ENCODE results near the gene UROC1. TPM values are rescaled to one million over a fixed set of nuclear protein-coding genes. Genes with fewer than 3 reads are reported as not detected.

The UROC1 gene
- total and polyA plus RNA-seq, 2 of the 13 experiments (the other 11 are each of a cell fraction or from before 2014, with no cell fraction given) = 0.71 to 1.3 TPM

- 0 out of 2 replicates have a peak, but pooled peaks have one; percentile 34 for TF ChIP-seq ZNF280B (CRISPR knock-in tag; IDR thresholded peaks at IDR 0.05; ENCODE audit: borderline replicate concordance)
- TF ChIP-seq CHCHD3 (CRISPR knock-in tag; IDR thresholded peaks at IDR 0.05) = no peak
- TF ChIP-seq ZSCAN31 (CRISPR knock-in tag; IDR thresholded peaks at IDR 0.05; ENCODE audit: low read depth) = 0 out of 2 replicates have a peak, but pooled peaks have one; percentile 49
- TF ChIP-seq HNRNPH1 (optimal IDR thresholded peaks at IDR 0.05; ENCODE audit: low read depth, low read length) = no peak
- TF ChIP-seq ZNF772 (CRISPR knock-in tag; IDR thresholded peaks at IDR 0.05) = 0 out of 2 replicates have a peak, but pooled peaks have one; percentile 50
- no peak for TF ChIP-seq THAP8 (CRISPR knock-in tag; IDR thresholded peaks at IDR 0.05; ENCODE audit: borderline replicate concordance)
- peak; percentile 60; the same call in 1 of the 2 replicates for TF ChIP-seq ARID4A (CRISPR knock-in tag; IDR thresholded peaks at IDR 0.05; ENCODE audit: borderline replicate concordance)
- TF ChIP-seq DNMT3B (CRISPR knock-in tag; conservative IDR thresholded peaks at IDR 0.05) = no peak
- no peak for TF ChIP-seq ZBTB49 (CRISPR knock-in tag; IDR thresholded peaks at IDR 0.05; ENCODE audit: borderline replicate concordance)
- 0 out of 2 replicates have a peak, but pooled peaks have one; percentile 32 for TF ChIP-seq PITX1 (CRISPR knock-in tag; IDR thresholded peaks at IDR 0.05)
- no peak for TF ChIP-seq ISX (CRISPR knock-in tag; conservative IDR thresholded peaks at IDR 0.05)
- no peak for TF ChIP-seq ZNF768 (CRISPR knock-in tag; IDR thresholded peaks at IDR 0.05)
- no peak for TF ChIP-seq SMAD3 (CRISPR knock-in tag; IDR thresholded peaks at IDR 0.05)
- TF ChIP-seq SOX6 (IDR thresholded peaks at IDR 0.05) = no peak
- peak; percentile 23; the same call in 1 of the 2 replicates for TF ChIP-seq SOX6 (CRISPR knock-in tag; IDR thresholded peaks at IDR 0.05)
- TF ChIP-seq GLI4 (CRISPR knock-in tag; IDR thresholded peaks at IDR 0.05; ENCODE audit: borderline replicate concordance) = 0 out of 2 replicates have a peak, but pooled peaks have one; percentile 40
- 0 out of 2 replicates have a peak, but pooled peaks have one; percentile 45 for TF ChIP-seq ARID2 (CRISPR knock-in tag; IDR thresholded peaks at IDR 0.05; ENCODE audit: borderline replicate concordance)
- no peak for TF ChIP-seq FLYWCH1 (CRISPR knock-in tag; IDR thresholded peaks at IDR 0.05)
Observed at GRCh38 chr3:126476166-126477060, 41.2 kb downstream of the UROC1 start (continued).
